HCT116 (cell line): ENCODE results near the gene CAMK2A. TPM values are rescaled to one million over a fixed set of nuclear protein-coding genes. Genes with fewer than 3 reads are reported as not detected.

Source experiments
- ATAC-seq: fragments of 200-7000 bp; cut with Tn5 transposase; 2 replicates; pipeline ENCODE4 v1.9.1; 2020; ENCODE audit warnings: mild to moderate bottlenecking, moderate library complexity
- BruUV-seq: library from RNA; stranded (reverse); fragments of 400-500 nt; replicated peaks from 2 replicates; lab custom pipeline; 2021; lab: Mats Ljungman, UMichigan
- CTCF ChIA-PET: fragments of 300-600 bp; sonication (Branson Sonifier 250); formaldehyde crosslinking; loops from one replicate; lab custom pipeline; 2021; ENCODE audit warnings: antibody characterized with exemption; lab: Charles Lee
- POLR2A ChIA-PET: fragments of 300-600, 350-600 bp; sonication (Branson Sonifier 250); formaldehyde crosslinking; loops from one replicate; lab custom pipeline; 2021; ENCODE audit warnings: antibody characterized with exemption; lab: Charles Lee
- RAD21 ChIA-PET, 2 experiments: fragments of 300-600 bp; sonication (Branson Sonifier 250); formaldehyde crosslinking; loops; one replicate each; lab custom pipeline; 2023; ENCODE audit warnings: low total read pairs in 2 of 2; ENCODE audit not compliant: uncharacterized antibody in 2 of 2, unreplicated experiment in 2 of 2, low non-redundant PET in 1 of 2; lab: Charles Lee
- DNase-seq: peaks from one replicate; pipeline ENCODE4 v3.0.0-alpha.2; 2010; ENCODE audit warnings: low read depth, low spot score
- H2AFZ ChIP-seq: fragments of 200-600 bp; shearing (Covaris generic), sonication (generic); 2 replicates; pipeline ENCODE4 v1.6.1; 2017; ENCODE audit warnings: low read depth, mixed run types, mixed read lengths, antibody characterized with exemption, low read length; ENCODE audit not compliant: poor library complexity, severe bottlenecking
- H3K27ac ChIP-seq: 2 replicates; pipeline ENCODE4 v1.5.1; 2012; ENCODE audit warnings: low read depth, low read length
- H3K27me3 ChIP-seq: fragments of 200-600 bp; sonication (generic); 2 replicates; pipeline ENCODE4 v1.6.1; 2016; ENCODE audit warnings: mixed run types, low read length, mixed read lengths; ENCODE audit not compliant: insufficient read depth
- H3K36me3 ChIP-seq, 2 experiments: fragments of 200-500 bp in 1 of 2; fragments of 200-600 bp in 1 of 2; sonication (Bioruptor generic) in 1 of 2; sonication (generic) in 1 of 2; 2 replicates each; pipeline versions ENCODE4 v1.5.1 to v1.6.1; 2014 to 2016; ENCODE audit warnings: low read length in 2 of 2, inconsistent platforms in 1 of 2, mixed read lengths in 1 of 2, mixed run types in 1 of 2; ENCODE audit not compliant: insufficient read depth in 2 of 2, control insufficient read depth in 1 of 2
- H3K4me1 ChIP-seq, 2 experiments: fragments of 200-600 bp in 1 of 2; sonication (generic) in 1 of 2; 2 replicates each; pipeline versions ENCODE4 v1.5.1 to v1.6.1; 2012 to 2017; ENCODE audit warnings: low read length in 2 of 2, inconsistent platforms in 1 of 2, mild to moderate bottlenecking in 1 of 2, mixed read lengths in 1 of 2, mixed run types in 1 of 2, moderate library complexity in 1 of 2; ENCODE audit not compliant: insufficient read depth in 2 of 2, control insufficient read depth in 1 of 2
- H3K4me2 ChIP-seq: fragments of 200-600 bp; sonication (generic); 2 replicates; pipeline ENCODE4 v1.6.1; 2017; ENCODE audit warnings: mixed run types, low read length, mixed read lengths
- H3K4me3 ChIP-seq, 2 experiments: fragments of 200-600 bp in 1 of 2; sonication (generic) in 1 of 2; replicated peaks in 1 of 2; 2 replicates each; pipeline ENCODE4 v1.5.1; 2011 to 2016; ENCODE audit warnings: low read length in 2 of 2, control low read depth in 1 of 2, low read depth in 1 of 2, mild to moderate bottlenecking in 1 of 2, mixed read lengths in 1 of 2, mixed run types in 1 of 2
- H3K79me2 ChIP-seq: fragments of 200-600 bp; sonication (generic); 2 replicates; pipeline ENCODE4 v1.6.1; 2017; ENCODE audit warnings: mild to moderate bottlenecking, mixed run types, low read length, moderate library complexity, mixed read lengths; ENCODE audit not compliant: insufficient read depth
- H3K9ac ChIP-seq: fragments of 200-600 bp; sonication (generic); 2 replicates; pipeline ENCODE4 v1.6.1; 2016; ENCODE audit warnings: low read length, mixed read lengths
- H3K9me2 ChIP-seq: fragments of 200-600 bp; sonication (generic), shearing (Covaris generic); 2 replicates; pipeline ENCODE4 v1.6.1; 2017; ENCODE audit warnings: mixed run types, mild to moderate bottlenecking, moderate library complexity; ENCODE audit not compliant: insufficient read depth
- H3K9me3 ChIP-seq, 2 experiments: fragments of 200-500 bp in 1 of 2; fragments of 200-600 bp in 1 of 2; sonication (Bioruptor generic) in 1 of 2; sonication (generic) in 1 of 2; 2 replicates each; pipeline ENCODE4 v1.6.1; 2014 to 2017; ENCODE audit warnings: low read length in 2 of 2, mixed read lengths in 2 of 2, inconsistent platforms in 1 of 2, low read depth in 1 of 2, mild to moderate bottlenecking in 1 of 2, mixed run types in 1 of 2, moderate library complexity in 1 of 2; ENCODE audit not compliant: control insufficient read depth in 1 of 2, insufficient read depth in 1 of 2
- H4K20me1 ChIP-seq: fragments of 200-600 bp; sonication (generic), shearing (Covaris generic); 2 replicates; pipeline ENCODE4 v1.6.1; 2017; ENCODE audit warnings: mixed run types, mild to moderate bottlenecking, moderate library complexity; ENCODE audit not compliant: insufficient read depth
- CBX3 ChIP-seq: IDR thresholded peaks from 2 replicates; pipeline ENCODE4 v1.6.1; 2012; ENCODE audit warnings: low read depth
- ELF1 ChIP-seq: IDR thresholded peaks from 2 replicates; pipeline ENCODE4 v1.6.1; 2012; ENCODE audit warnings: low read depth, borderline replicate concordance
- EZH2 ChIP-seq: fragments of 200-600 bp; sonication (generic); IDR thresholded peaks from 2 replicates; pipeline ENCODE4 v1.6.1; 2017; ENCODE audit warnings: antibody characterized with exemption, mixed run types
- EZH2phosphoT487 ChIP-seq: fragments of 200-600 bp; IDR thresholded peaks from 2 replicates; pipeline ENCODE4 v1.6.1; 2018; ENCODE audit warnings: antibody characterized with exemption, borderline replicate concordance
- JUND ChIP-seq: IDR thresholded peaks from 2 replicates; pipeline ENCODE4 v1.6.1; 2012
- SIN3A ChIP-seq: IDR thresholded peaks from 2 replicates; pipeline ENCODE4 v1.6.1; 2012; ENCODE audit warnings: low read depth
- SP1 ChIP-seq: IDR thresholded peaks from 2 replicates; pipeline ENCODE4 v1.6.1; 2012; ENCODE audit warnings: low read depth
- YY1 ChIP-seq: IDR thresholded peaks from 2 replicates; pipeline ENCODE4 v1.6.1; 2011; ENCODE audit warnings: low read length, low read depth, moderate library complexity, mild to moderate bottlenecking; ENCODE audit not compliant: insufficient replicate concordance; ENCODE audit errors: extremely low read depth
- intact Hi-C: fragments of 100-400 bp; cut with micrococcal nuclease; formaldehyde crosslinking; loops from 2 replicates; pipeline ENCODE4 v1.10.0; 2022
- total RNA-seq: library from RNA; stranded (reverse); gene quantifications from one replicate; pipeline ENCODE4 v1.2.1, GENCODE V29; 2021; ENCODE audit not compliant: unreplicated experiment
- TF ChIP-seq, protein P1 (sequence below), 3 experiments: fragments of 200-600 bp in 1 of 3; sonication (generic) in 1 of 3; IDR thresholded peaks in 2 of 3; conservative IDR thresholded peaks in 1 of 3; 2 replicates each; pipeline ENCODE4 v1.5.1; 2012 to 2017; ENCODE audit warnings: low read depth in 2 of 3, low read length in 2 of 3, antibody characterized with exemption in 1 of 3, borderline replicate concordance in 1 of 3, control low read depth in 1 of 3, mild to moderate bottlenecking in 1 of 3, mixed read lengths in 1 of 3, mixed run types in 1 of 3, moderate library complexity in 1 of 3; ENCODE audit not compliant: insufficient read depth in 1 of 3
- TF ChIP-seq, protein P2 (sequence below): IDR thresholded peaks from 2 replicates; pipeline ENCODE4 v1.6.1; 2011; ENCODE audit warnings: mild to moderate bottlenecking, low read length, moderate library complexity; ENCODE audit not compliant: insufficient replicate concordance; ENCODE audit errors: extremely low read depth
- TF ChIP-seq, protein P3 (sequence below): IDR thresholded peaks from 2 replicates; pipeline ENCODE4 v1.6.1; 2012

The CAMK2A gene
- total RNA-seq, 1 experiment from 2014 or later: not detected

DNA sequence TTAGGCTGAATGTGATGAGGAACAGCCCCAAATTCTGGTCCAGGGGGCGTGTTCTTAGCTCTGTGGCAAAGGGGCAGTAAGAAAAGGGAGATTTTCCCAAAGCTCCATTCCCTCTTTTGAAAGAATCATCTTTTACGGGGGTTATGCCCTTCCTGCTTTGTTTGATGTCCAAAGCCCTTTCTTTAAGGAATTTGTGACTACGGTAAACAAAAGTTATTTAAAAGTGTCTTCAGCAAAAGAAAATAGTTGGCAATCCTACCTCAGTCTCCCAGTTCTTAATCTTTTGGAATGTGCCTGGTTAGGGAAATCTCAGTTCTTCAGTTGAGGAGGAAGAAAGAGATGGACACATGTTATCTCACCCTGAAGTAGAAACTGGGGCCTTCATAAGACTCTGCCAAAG, 37.6 kb upstream of the CAMK2A start:
- POLR2A ChIA-PET: no interaction called here

More for the DNA sequence above, 37.6 kb upstream of the CAMK2A start:
- ChIA-PET RAD21 (no interaction called here), CTCF (no interaction called here)
- no peaks in the 10 kb centered on the region for H3K9me2 ChIP-seq
- ATAC-seq (no peak), DNase-seq (no peak)
- intact Hi-C loops: no loop called here
- H3K9ac ChIP-seq: no peak overlapping the region
- no peak overlapping the region for H3K27ac ChIP-seq
- H4K20me1 ChIP-seq: no peaks in the 10 kb centered on the region
- H3K4me3 ChIP-seq: no peak overlapping the region
- no peaks in the 10 kb centered on the region for H3K27me3 ChIP-seq
- no peaks in the 10 kb centered on the region for H3K79me2 ChIP-seq
- peaks cover 0 to 6% of the 10 kb centered on the region in 2 experiments; a peak in 2 of 4 replicates for H3K4me1 ChIP-seq
- TF ChIP-seq CBX3 (no peak), EZH2phosphoT487 (no peak), SP1 (no peak), SIN3A (no peak), YY1 (no peak), JUND (no peak), ELF1 (no peak), EZH2 (no peak)
- TF ChIP-seq, protein P1, sequence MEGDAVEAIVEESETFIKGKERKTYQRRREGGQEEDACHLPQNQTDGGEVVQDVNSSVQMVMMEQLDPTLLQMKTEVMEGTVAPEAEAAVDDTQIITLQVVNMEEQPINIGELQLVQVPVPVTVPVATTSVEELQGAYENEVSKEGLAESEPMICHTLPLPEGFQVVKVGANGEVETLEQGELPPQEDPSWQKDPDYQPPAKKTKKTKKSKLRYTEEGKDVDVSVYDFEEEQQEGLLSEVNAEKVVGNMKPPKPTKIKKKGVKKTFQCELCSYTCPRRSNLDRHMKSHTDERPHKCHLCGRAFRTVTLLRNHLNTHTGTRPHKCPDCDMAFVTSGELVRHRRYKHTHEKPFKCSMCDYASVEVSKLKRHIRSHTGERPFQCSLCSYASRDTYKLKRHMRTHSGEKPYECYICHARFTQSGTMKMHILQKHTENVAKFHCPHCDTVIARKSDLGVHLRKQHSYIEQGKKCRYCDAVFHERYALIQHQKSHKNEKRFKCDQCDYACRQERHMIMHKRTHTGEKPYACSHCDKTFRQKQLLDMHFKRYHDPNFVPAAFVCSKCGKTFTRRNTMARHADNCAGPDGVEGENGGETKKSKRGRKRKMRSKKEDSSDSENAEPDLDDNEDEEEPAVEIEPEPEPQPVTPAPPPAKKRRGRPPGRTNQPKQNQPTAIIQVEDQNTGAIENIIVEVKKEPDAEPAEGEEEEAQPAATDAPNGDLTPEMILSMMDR (IDR thresholded peaks at IDR 0.05 in 2 of 3, conservative IDR thresholded peaks at IDR 0.05 in 1 of 3; ENCODE audit: borderline replicate concordance in 1 of 3, insufficient read depth in 1 of 3, low read depth in 2 of 3, low read length in 2 of 3): no peak
- TF ChIP-seq, protein P2, sequence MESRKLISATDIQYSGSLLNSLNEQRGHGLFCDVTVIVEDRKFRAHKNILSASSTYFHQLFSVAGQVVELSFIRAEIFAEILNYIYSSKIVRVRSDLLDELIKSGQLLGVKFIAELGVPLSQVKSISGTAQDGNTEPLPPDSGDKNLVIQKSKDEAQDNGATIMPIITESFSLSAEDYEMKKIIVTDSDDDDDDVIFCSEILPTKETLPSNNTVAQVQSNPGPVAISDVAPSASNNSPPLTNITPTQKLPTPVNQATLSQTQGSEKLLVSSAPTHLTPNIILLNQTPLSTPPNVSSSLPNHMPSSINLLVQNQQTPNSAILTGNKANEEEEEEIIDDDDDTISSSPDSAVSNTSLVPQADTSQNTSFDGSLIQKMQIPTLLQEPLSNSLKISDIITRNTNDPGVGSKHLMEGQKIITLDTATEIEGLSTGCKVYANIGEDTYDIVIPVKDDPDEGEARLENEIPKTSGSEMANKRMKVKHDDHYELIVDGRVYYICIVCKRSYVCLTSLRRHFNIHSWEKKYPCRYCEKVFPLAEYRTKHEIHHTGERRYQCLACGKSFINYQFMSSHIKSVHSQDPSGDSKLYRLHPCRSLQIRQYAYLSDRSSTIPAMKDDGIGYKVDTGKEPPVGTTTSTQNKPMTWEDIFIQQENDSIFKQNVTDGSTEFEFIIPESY: no peak
- TF ChIP-seq, protein P3, sequence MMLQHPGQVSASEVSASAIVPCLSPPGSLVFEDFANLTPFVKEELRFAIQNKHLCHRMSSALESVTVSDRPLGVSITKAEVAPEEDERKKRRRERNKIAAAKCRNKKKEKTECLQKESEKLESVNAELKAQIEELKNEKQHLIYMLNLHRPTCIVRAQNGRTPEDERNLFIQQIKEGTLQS: no peak
- H3K4me2 ChIP-seq: no peak overlapping the region
- no TSS peak for BruUV-seq
- H3K36me3 ChIP-seq: no peaks in the 10 kb centered on the region
- no peak overlapping the region for H2AFZ ChIP-seq
- H3K9me3 ChIP-seq: no peaks in the 10 kb centered on the region
